Chondrocyte (in vitro differentiated cells): Measurements from ENCODE around the gene FBXO2. TPM values are rescaled to one million over a fixed set of nuclear protein-coding genes. Genes with fewer than 3 reads are reported as not detected.

ENCODE experiments used
- DNase-seq: peaks from one replicate; pipeline ENCODE4 v3.0.0; 2021; ENCODE audit warnings: mixed read lengths, low spot score
- H3K27ac Mint-ChIP-seq: one replicate; pipeline ENCODE4 v1.8.0; 2021; ENCODE audit warnings: mild to moderate bottlenecking, moderate library complexity, mixed read lengths; ENCODE audit not compliant: unreplicated experiment
- H3K27me3 Mint-ChIP-seq: 2 replicates; pipeline ENCODE4 v1.8.0; 2021; ENCODE audit warnings: low read depth, mixed read lengths
- H3K36me3 Mint-ChIP-seq: 2 replicates; pipeline ENCODE4 v1.8.0; 2021; ENCODE audit warnings: low read depth, mixed read lengths
- H3K4me1 Mint-ChIP-seq: 2 replicates; pipeline ENCODE4 v1.8.0; 2021; ENCODE audit warnings: low read depth, mild to moderate bottlenecking, mixed read lengths
- H3K4me3 Mint-ChIP-seq: one replicate; pipeline ENCODE4 v1.8.0; 2021; ENCODE audit warnings: mild to moderate bottlenecking, moderate library complexity, mixed read lengths; ENCODE audit not compliant: unreplicated experiment
- H3K9me3 Mint-ChIP-seq: 2 replicates; pipeline ENCODE4 v1.8.0; 2021; ENCODE audit warnings: low read depth, mixed read lengths
- CTCF ChIP-seq: fragments of 200-600 bp; sonication (generic); IDR thresholded peaks from 2 replicates; pipeline ENCODE4 v1.5.0; 2021; ENCODE audit warnings: antibody characterized with exemption, mild to moderate bottlenecking, moderate library complexity
- total RNA-seq: library from RNA; stranded (reverse); gene quantifications from 3 replicates; pipeline ENCODE4 v1.2.1, GENCODE V29; 2021

The FBXO2 gene
- total RNA-seq, 1 donor from 2014 or later: 1.6 TPM

- Mint-ChIP-seq H3K27ac (no peak overlapping the region), H3K4me3 (peak overlapping the region; percentile 23), H3K36me3 (no peaks in the 10 kb centered on the region), H3K27me3 (peaks cover 40% of the 10 kb centered on the region), H3K9me3 (no peaks in the 10 kb centered on the region), H3K4me1 (peaks cover 20% of the 10 kb centered on the region)
- no peak for DNase-seq
- TF ChIP-seq CTCF: no peak
Observed at GRCh38 chr1:11693024-11693590, 38.9 kb upstream of the FBXO2 start.

- TF ChIP-seq CTCF: no peak
- peaks cover 39% of the 10 kb centered on the region for H3K27me3 Mint-ChIP-seq
- H3K4me1 Mint-ChIP-seq: peaks cover 20% of the 10 kb centered on the region
- no peaks in the 10 kb centered on the region for H3K9me3 Mint-ChIP-seq
- no peak overlapping the region for H3K27ac Mint-ChIP-seq
- H3K4me3 Mint-ChIP-seq: peak overlapping the region; percentile 61
- no peaks in the 10 kb centered on the region for H3K36me3 Mint-ChIP-seq
- no peak for DNase-seq
Observed at GRCh38 chr1:11691928-11692711, 37.9 kb upstream of the FBXO2 start.

- no peaks in the 10 kb centered on the region for H3K9me3 Mint-ChIP-seq
- no peak for DNase-seq
- peaks cover 20% of the 10 kb centered on the region for H3K4me1 Mint-ChIP-seq
- no peak for TF ChIP-seq CTCF
- no peaks in the 10 kb centered on the region for H3K36me3 Mint-ChIP-seq
- H3K27me3 Mint-ChIP-seq: peaks cover 39% of the 10 kb centered on the region
- H3K27ac Mint-ChIP-seq: no peak within 1 kb of the TSS
- peak within 1 kb of the TSS; percentile 61 for H3K4me3 Mint-ChIP-seq
Observed at GRCh38 chr1:11691302-11691914, 37.2 kb upstream of the FBXO2 start, which contains the start of gene DRAXIN. TSS of gene DRAXIN (plus strand) at chr1:11691710. CDS start at chr1:11706259, 14,549 bp downstream.

- Mint-ChIP-seq H3K36me3 (no peaks in the 10 kb centered on the region), H3K4me1 (peaks cover 20% of the 10 kb centered on the region), H3K4me3 (peak overlapping the region; percentile 60), H3K9me3 (no peaks in the 10 kb centered on the region), H3K27ac (no peak overlapping the region), H3K27me3 (peaks cover 39% of the 10 kb centered on the region)
- DNase-seq: no peak
- TF ChIP-seq CTCF: no peak
Observed at GRCh38 chr1:11690397-11691301, 36.4 kb upstream of the FBXO2 start.
